HL-60 (cell line): ENCODE measurements around the gene TMEM243.

Source experiments
- DNase-seq, 2 experiments: peaks; one replicate each; pipeline ENCODE4 v3.0.0-alpha.2; 2010 to 2020; ENCODE audit warnings: low read depth in 1 of 2, low spot score in 1 of 2
- H3K27ac ChIP-seq: fragments of 250-450 bp; sonication (Bioruptor Pico); replicated peaks from 2 replicates; pipeline ENCODE4 v1.5.1; 2020; ENCODE audit warnings: mild to moderate bottlenecking, moderate library complexity
- H3K27me3 ChIP-seq: fragments of 250-450 bp; sonication (Bioruptor Pico); 2 replicates; pipeline ENCODE4 v1.5.1; 2021; ENCODE audit warnings: mild to moderate bottlenecking, moderate library complexity; ENCODE audit not compliant: insufficient read depth, poor library complexity, severe bottlenecking
- H3K4me3 ChIP-seq: replicated peaks from 2 replicates; pipeline ENCODE4 v1.5.1; 2011; ENCODE audit warnings: mild to moderate bottlenecking, control low read depth, low read length; ENCODE audit not compliant: insufficient read depth
- CTCF ChIP-seq: IDR thresholded peaks from one replicate; pipeline ENCODE4 v1.5.1; 2011; ENCODE audit warnings: low read length, control low read depth, inconsistent platforms; ENCODE audit not compliant: insufficient read depth
- GABPA ChIP-seq: IDR thresholded peaks from 2 replicates; pipeline ENCODE4 v1.6.1; 2012; ENCODE audit warnings: low read depth
- POLR2AphosphoS5 ChIP-seq: IDR thresholded peaks from 2 replicates; pipeline ENCODE4 v1.6.1; 2012; ENCODE audit warnings: low read depth
- REST ChIP-seq: IDR thresholded peaks from 2 replicates; pipeline ENCODE4 v1.6.1; 2012; ENCODE audit warnings: low read depth; ENCODE audit not compliant: insufficient replicate concordance
- SPI1 ChIP-seq: IDR thresholded peaks from 2 replicates; pipeline ENCODE4 v1.6.1; 2012; ENCODE audit warnings: low read depth, mild to moderate bottlenecking, borderline replicate concordance

The TMEM243 gene

GRCh38 chr7:87225696-87226095 is 6.2 kb upstream of the TMEM243 start:
- TF ChIP-seq POLR2AphosphoS5 (no peak), CTCF (no peak), REST (no peak), GABPA (no peak), SPI1 (no peak)
- no peak for DNase-seq
- Histone ChIP-seq H3K4me3 (no peak overlapping the region), H3K27me3 (peaks cover 15% of the 10 kb centered on the region), H3K27ac (no peak overlapping the region)

- DNase-seq: no peak
- no peak for TF ChIP-seq REST
- TF ChIP-seq CTCF: no peak
- no peak for TF ChIP-seq GABPA
- no peak for TF ChIP-seq SPI1
- no peak for TF ChIP-seq POLR2AphosphoS5
- H3K4me3 ChIP-seq: no peak overlapping the region
- peaks cover 16% of the 10 kb centered on the region for H3K27me3 ChIP-seq
- no peak overlapping the region for H3K27ac ChIP-seq
Measured at GRCh38 chr7:87223666-87224065, 4.1 kb upstream of the TMEM243 start.

- Histone ChIP-seq H3K27ac (no peak overlapping the region), H3K27me3 (peaks cover 16% of the 10 kb centered on the region), H3K4me3 (peak overlapping the region; percentile 70)
- no peak for DNase-seq
- no peak for TF ChIP-seq POLR2AphosphoS5
- no peak for TF ChIP-seq SPI1
- no peak for TF ChIP-seq GABPA
- no peak for TF ChIP-seq REST
- no peak for TF ChIP-seq CTCF
Measured at GRCh38 chr7:87220734-87221215, 1.2 kb upstream of the TMEM243 start.
